Lower lobe of right lung (tissue), 2 donors: ENCODE results near the gene ADAMTS10. TPM values are rescaled to one million over a fixed set of nuclear protein-coding genes. Genes with fewer than 3 reads are reported as not detected.

ENCODE experiments used
- ATAC-seq, 2 donors: fragments of 200-7000 bp; cut with Tn5 transposase; one replicate each; pipeline ENCODE4 v1.9.1; 2020 to 2022; ENCODE audit warnings: mild to moderate bottlenecking in 2 of 2, moderate library complexity in 2 of 2
- DNase-seq: peaks from one replicate; pipeline ENCODE4 v3.0.0-alpha.2; 2020
- H3K27ac ChIP-seq: fragments of 200-600 bp; one replicate; pipeline ENCODE4 v1.8.0; 2022
- H3K27me3 ChIP-seq: fragments of 200-600 bp; one replicate; pipeline ENCODE4 v1.8.0; 2022; ENCODE audit warnings: low read depth
- H3K36me3 ChIP-seq: fragments of 200-600 bp; one replicate; pipeline ENCODE4 v1.8.0; 2022; ENCODE audit warnings: mild to moderate bottlenecking
- H3K4me1 ChIP-seq: fragments of 200-600 bp; one replicate; pipeline ENCODE4 v1.8.0; 2022
- H3K4me3 ChIP-seq: fragments of 200-600 bp; one replicate; pipeline ENCODE4 v1.8.0; 2022; ENCODE audit warnings: mild to moderate bottlenecking
- H3K9me3 ChIP-seq: fragments of 200-600 bp; one replicate; pipeline ENCODE4 v1.8.0; 2022
- CTCF ChIP-seq: fragments of 200-600 bp; IDR thresholded peaks from one replicate; pipeline ENCODE4 v1.8.0; 2022; ENCODE audit warnings: antibody characterized with exemption, mild to moderate bottlenecking
- intact Hi-C: fragments of 100-400 bp; cut with DNase I; formaldehyde crosslinking; loops from one replicate; pipeline ENCODE4 v1.11.0; 2022
- total RNA-seq: library from RNA; stranded (reverse); fragmentation: NEBNext Ultra II Directional; extraction: Animal tissue kit (Norgen Biotek cat#: 25700); gene quantifications from one replicate; pipeline ENCODE4 v1.2.1, GENCODE V29; 2021
- donor health status: DM: no; HTN: yes; CAD: no; lungs with severe emphysema.

Gene ADAMTS10
- total RNA-seq, 1 donor from 2014 or later: 22.4 TPM

GRCh38 chr19:8612807-8613171 is 2.3 kb upstream of the ADAMTS10 start:
- Histone ChIP-seq H3K27me3 (peaks cover 6% of the 10 kb centered on the region), H3K9me3 (no peaks in the 10 kb centered on the region), H3K4me3 (no peak overlapping the region), H3K27ac (no peak overlapping the region), H3K4me1 (peaks cover 20% of the 10 kb centered on the region), H3K36me3 (no peaks in the 10 kb centered on the region)
- no peak for TF ChIP-seq CTCF
- intact Hi-C loops: no loop called here
- DNase-seq (no peak), ATAC-seq (no peak)

- H3K36me3 ChIP-seq: no peaks in the 10 kb centered on the region
- H3K27ac ChIP-seq: peak overlapping the region; percentile 18
- no peak for TF ChIP-seq CTCF
- no peak overlapping the region for H3K4me3 ChIP-seq
- DNase-seq (no peak), ATAC-seq (peak in 1 of 2 donors; percentile 2)
- intact Hi-C loops: no loop called here
- peaks cover 6% of the 10 kb centered on the region for H3K27me3 ChIP-seq
- peaks cover 20% of the 10 kb centered on the region for H3K4me1 ChIP-seq
- no peaks in the 10 kb centered on the region for H3K9me3 ChIP-seq
Observed at GRCh38 chr19:8611877-8612806, 1.6 kb upstream of the ADAMTS10 start.

GRCh38 chr19:8611391-8611876 is 919 bp upstream of the ADAMTS10 start:
- intact Hi-C loops: no loop called here
- Histone ChIP-seq H3K36me3 (no peaks in the 10 kb centered on the region), H3K4me1 (peaks cover 20% of the 10 kb centered on the region), H3K27me3 (peaks cover 6% of the 10 kb centered on the region), H3K9me3 (no peaks in the 10 kb centered on the region), H3K4me3 (no peak overlapping the region), H3K27ac (peak overlapping the region; percentile 18)
- ATAC-seq (no peak), DNase-seq (no peak)
- TF ChIP-seq CTCF: no peak

GRCh38 chr19:8610936-8611300 is 403 bp upstream of the ADAMTS10 start:
- DNase-seq (no peak), ATAC-seq (no peak)
- Histone ChIP-seq H3K4me1 (peaks cover 20% of the 10 kb centered on the region), H3K36me3 (no peaks in the 10 kb centered on the region), H3K27me3 (peaks cover 6% of the 10 kb centered on the region), H3K9me3 (no peaks in the 10 kb centered on the region), H3K4me3 (peak overlapping the region; percentile 66), H3K27ac (peak overlapping the region; percentile 24)
- intact Hi-C loops: no loop called here
- TF ChIP-seq CTCF: no peak

GRCh38 chr19:8609279-8610040 is 1.1 kb downstream of the ADAMTS10 start:
- ATAC-seq (peak; percentile 64 to 73), DNase-seq (peak; percentile 75)
- Histone ChIP-seq H3K27me3 (peaks cover 6% of the 10 kb centered on the region), H3K27ac (peak overlapping the region; percentile 82), H3K4me1 (peaks cover 20% of the 10 kb centered on the region), H3K4me3 (peak overlapping the region; percentile 66), H3K36me3 (peaks cover 6% of the 10 kb centered on the region), H3K9me3 (peaks cover 5% of the 10 kb centered on the region)
- intact Hi-C loops: no loop called here
- TF ChIP-seq CTCF: peak; percentile 23
